Large intestine (tissue), 3 donors: ENCODE results near the gene EGLN3. TPM values are rescaled to one million over a fixed set of nuclear protein-coding genes. Genes with fewer than 3 reads are reported as not detected.
A peak's percentile ranks its signal among the peaks of the same experiment; 100 is the strongest.

Experiments used
- DNase-seq, 2 donors: peaks; one replicate each; pipeline versions ENCODE4 v3.0.0 to v3.0.0-alpha.2; 2013
- H3K27ac ChIP-seq: one replicate; pipeline ENCODE4 v1.5.1; 2013; ENCODE audit warnings: low read length
- H3K27me3 ChIP-seq: 2 replicates; pipeline ENCODE4 v1.6.1; 2013; ENCODE audit warnings: low read length; ENCODE audit not compliant: control insufficient read depth, insufficient read depth
- H3K36me3 ChIP-seq: 2 replicates; pipeline ENCODE4 v1.6.1; 2013; ENCODE audit warnings: low read length; ENCODE audit not compliant: control insufficient read depth, insufficient read depth
- H3K4me1 ChIP-seq: one replicate; pipeline ENCODE4 v1.6.1; 2013; ENCODE audit warnings: low read length; ENCODE audit not compliant: control insufficient read depth, insufficient read depth
- H3K4me3 ChIP-seq: one replicate; pipeline ENCODE4 v1.5.1; 2013; ENCODE audit warnings: low read length
- H3K9me3 ChIP-seq: one replicate; pipeline ENCODE4 v1.6.1; 2013; ENCODE audit warnings: mild to moderate bottlenecking, low read depth, low read length, moderate library complexity; ENCODE audit not compliant: control insufficient read depth
- WGBS: methylation state at CpG from one replicate; pipeline ENCODE4 v1.1.5; 2013; ENCODE audit warnings: low lambda C conversion rate; ENCODE audit not compliant: insufficient coverage; 5-methylcytosine and 5-hydroxymethylcytosine counted together
- polyA plus RNA-seq: library from polyadenylated mRNA; unstranded; fragments of 120-200 nt; gene quantifications from one replicate; pipeline ENCODE4 v1.2.1, GENCODE V29; 2013

The EGLN3 gene
- polyA plus RNA-seq, 1 donor, result 51.9 TPM

DNA sequence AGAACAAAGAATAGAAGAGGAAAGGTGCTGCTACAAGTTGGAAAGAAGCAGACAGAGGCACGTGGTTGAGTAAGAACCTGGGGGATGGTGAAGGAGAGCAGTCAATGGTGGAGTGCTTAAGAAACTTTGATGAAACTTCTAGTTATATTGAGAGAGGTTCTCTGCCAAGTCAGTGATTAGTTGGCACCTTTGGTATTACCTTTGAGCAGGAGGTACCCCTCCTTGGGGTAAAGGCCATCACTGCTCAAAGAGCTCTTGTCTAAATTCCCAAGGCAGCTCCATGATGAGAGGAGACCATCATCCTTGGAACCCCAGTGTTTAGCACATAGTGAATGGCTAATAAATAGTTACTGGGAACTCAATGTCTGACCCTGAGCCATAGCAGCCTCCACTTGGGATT is 1.7 kb upstream of the EGLN3 start:
- peaks cover 24% of the 10 kb centered on the region for H3K4me1 ChIP-seq
- H3K9me3 ChIP-seq, result peaks cover 2% of the 10 kb centered on the region
- H3K27me3 ChIP-seq, result peaks cover 27% of the 10 kb centered on the region
- no peak for DNase-seq
- H3K4me3 ChIP-seq, result no peak overlapping the region
- H3K27ac ChIP-seq, result no peak overlapping the region
- WGBS, result 60% methylated on average over 1 of the region's 1 CpG
- no peaks in the 10 kb centered on the region for H3K36me3 ChIP-seq

- Histone ChIP-seq H3K27me3 (peaks cover 27% of the 10 kb centered on the region), H3K4me3 (peak overlapping the region; percentile 93), H3K27ac (no peak overlapping the region), H3K36me3 (no peaks in the 10 kb centered on the region), H3K4me1 (peaks cover 24% of the 10 kb centered on the region), H3K9me3 (peaks cover 2% of the 10 kb centered on the region)
- WGBS, result 31% methylated on average over 3 of the region's 11 CpGs
- DNase-seq, result no peak
Measured at GRCh38 chr14:33951183-33951840, 438 bp upstream of the EGLN3 start.

DNA sequence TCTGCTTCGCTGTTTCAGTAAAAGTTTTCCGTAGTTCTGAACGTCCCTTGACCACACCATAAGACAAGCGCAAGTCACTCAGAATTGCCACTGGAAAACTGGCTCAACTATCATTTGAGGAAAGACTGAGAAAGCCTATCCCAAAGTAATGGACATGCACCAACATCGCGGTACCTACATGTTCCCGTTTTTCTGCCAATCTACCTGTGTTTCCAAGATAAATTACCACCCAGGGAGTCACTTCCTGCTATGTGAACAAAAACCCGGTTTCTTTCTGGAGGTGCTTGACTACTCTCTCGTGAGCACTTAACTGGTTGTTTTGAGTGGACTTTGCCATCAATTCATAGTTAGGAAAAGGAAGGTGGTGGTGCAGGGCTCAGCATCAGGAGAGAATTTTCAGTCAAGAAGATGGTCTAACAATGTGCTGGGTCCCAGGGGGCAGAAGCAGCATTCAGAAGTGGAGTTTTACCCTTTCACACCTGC is 1.4 kb downstream of the EGLN3 start:
- Histone ChIP-seq H3K27me3 (peaks cover 27% of the 10 kb centered on the region), H3K9me3 (peaks cover 2% of the 10 kb centered on the region), H3K27ac (peak overlapping the region; percentile 74), H3K4me1 (peaks cover 24% of the 10 kb centered on the region), H3K4me3 (peak overlapping the region; percentile 93), H3K36me3 (no peaks in the 10 kb centered on the region)
- DNase-seq, result peak; percentile 42 to 81
- no CpG with 5 or more reads among the region's 9 CpGs for WGBS

GRCh38 chr14:33948869-33949408 is 1.9 kb downstream of the EGLN3 start:
- Histone ChIP-seq H3K4me3 (peak overlapping the region; percentile 93), H3K27ac (peak overlapping the region; percentile 56), H3K27me3 (peaks cover 27% of the 10 kb centered on the region), H3K36me3 (no peaks in the 10 kb centered on the region), H3K9me3 (peaks cover 2% of the 10 kb centered on the region), H3K4me1 (peaks cover 24% of the 10 kb centered on the region)
- DNase-seq, result no peak
- whole genome bisulfite sequencing, result 71% methylated on average over 2 of the region's 9 CpGs

DNA sequence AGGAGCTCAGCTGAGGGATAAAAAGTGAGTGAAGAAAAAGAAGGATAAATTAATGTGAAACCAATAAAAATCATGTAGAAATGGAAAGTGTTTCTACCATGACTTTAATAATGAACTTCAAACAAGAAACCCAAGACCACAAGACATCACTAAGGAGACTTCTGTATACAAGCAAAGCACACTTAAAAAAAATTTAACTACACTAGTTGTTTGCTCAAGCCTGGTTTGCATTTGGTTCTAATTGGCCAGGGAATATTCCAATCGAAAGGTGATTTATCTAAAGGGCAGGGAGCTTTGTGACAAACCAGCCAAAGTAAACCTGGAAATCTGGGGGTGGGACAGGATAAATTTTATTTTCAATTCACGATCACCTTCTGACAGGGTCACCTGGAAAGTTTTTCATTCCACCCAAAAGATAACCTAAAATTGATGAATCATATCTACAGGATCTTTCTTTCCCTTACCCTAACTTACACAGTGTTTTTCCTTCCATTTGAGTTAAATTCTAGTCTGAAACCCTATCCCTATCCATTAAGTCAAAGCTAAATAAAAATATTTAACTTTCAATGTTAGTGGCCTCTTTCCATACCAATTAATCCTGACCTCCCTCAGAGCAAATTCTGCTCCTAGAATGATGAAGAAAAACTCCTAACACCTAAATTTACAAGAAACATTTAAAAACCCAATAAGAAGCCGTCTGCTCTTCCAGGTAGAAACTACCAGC is 2.6 kb downstream of the EGLN3 start:
- H3K27ac ChIP-seq, result peak overlapping the region; percentile 56
- no peak for DNase-seq
- no CpG with 5 or more reads among the region's 3 CpGs for WGBS
- peaks cover 2% of the 10 kb centered on the region for H3K9me3 ChIP-seq
- peaks cover 30% of the 10 kb centered on the region for H3K4me1 ChIP-seq
- peaks cover 25% of the 10 kb centered on the region for H3K27me3 ChIP-seq
- no peaks in the 10 kb centered on the region for H3K36me3 ChIP-seq
- peak overlapping the region; percentile 93 for H3K4me3 ChIP-seq

GRCh38 chr14:33946679-33947476 is 4.0 kb downstream of the EGLN3 start:
- peaks cover 21% of the 10 kb centered on the region for H3K27me3 ChIP-seq
- no peaks in the 10 kb centered on the region for H3K36me3 ChIP-seq
- no peak overlapping the region for H3K4me3 ChIP-seq
- peaks cover 35% of the 10 kb centered on the region for H3K4me1 ChIP-seq
- DNase-seq, result no peak
- H3K27ac ChIP-seq, result no peak overlapping the region
- WGBS, result 100% methylated on average over 1 of the region's 5 CpGs
- peaks cover 2% of the 10 kb centered on the region for H3K9me3 ChIP-seq

DNA sequence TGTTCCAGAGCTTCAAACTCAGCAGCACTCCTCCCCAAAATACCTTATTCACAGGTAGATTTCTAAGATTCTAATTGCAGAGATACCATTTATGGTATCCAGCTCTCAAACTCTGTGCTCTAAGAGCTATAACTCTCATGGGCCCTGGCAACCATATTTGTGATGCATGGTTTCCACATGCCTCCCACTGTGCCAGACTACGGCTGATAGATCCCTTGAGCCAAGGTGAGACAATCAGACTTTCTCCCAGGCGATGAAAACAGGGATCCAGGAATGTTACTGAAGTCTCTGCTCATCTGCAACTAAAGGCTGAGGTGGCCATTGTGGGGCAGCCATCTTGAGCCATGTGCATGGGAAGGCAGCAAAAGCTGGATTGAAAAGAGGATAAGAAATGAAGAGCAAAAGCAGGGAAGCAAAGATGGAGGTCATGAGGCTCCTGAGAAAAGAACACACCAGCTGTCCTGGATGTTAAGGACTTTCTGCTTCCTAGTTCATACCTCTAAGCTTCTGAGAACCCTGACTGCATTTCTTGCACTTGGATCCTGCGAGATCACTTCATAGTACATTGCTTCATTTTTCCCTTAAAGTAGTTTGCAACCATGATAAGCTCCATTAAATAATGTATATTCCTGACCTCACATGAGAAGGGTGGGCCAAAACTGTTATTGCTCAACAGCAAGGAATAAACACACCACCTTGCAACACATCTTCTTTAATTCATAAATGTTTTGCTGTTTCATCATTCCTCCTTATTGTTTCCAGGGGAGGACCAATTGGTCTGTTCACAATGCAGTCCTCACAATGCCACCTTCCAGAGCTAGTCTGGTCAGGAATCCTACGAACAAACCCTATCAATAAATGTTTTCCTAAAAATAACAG is 5.4 kb downstream of the EGLN3 start:
- H3K4me1 ChIP-seq, result peaks cover 34% of the 10 kb centered on the region
- WGBS, result no CpG with 5 or more reads among the region's 4 CpGs
- H3K27ac ChIP-seq, result no peak overlapping the region
- no peaks in the 10 kb centered on the region for H3K9me3 ChIP-seq
- no peaks in the 10 kb centered on the region for H3K36me3 ChIP-seq
- no peak overlapping the region for H3K4me3 ChIP-seq
- H3K27me3 ChIP-seq, result peaks cover 17% of the 10 kb centered on the region
- no peak for DNase-seq

DNA sequence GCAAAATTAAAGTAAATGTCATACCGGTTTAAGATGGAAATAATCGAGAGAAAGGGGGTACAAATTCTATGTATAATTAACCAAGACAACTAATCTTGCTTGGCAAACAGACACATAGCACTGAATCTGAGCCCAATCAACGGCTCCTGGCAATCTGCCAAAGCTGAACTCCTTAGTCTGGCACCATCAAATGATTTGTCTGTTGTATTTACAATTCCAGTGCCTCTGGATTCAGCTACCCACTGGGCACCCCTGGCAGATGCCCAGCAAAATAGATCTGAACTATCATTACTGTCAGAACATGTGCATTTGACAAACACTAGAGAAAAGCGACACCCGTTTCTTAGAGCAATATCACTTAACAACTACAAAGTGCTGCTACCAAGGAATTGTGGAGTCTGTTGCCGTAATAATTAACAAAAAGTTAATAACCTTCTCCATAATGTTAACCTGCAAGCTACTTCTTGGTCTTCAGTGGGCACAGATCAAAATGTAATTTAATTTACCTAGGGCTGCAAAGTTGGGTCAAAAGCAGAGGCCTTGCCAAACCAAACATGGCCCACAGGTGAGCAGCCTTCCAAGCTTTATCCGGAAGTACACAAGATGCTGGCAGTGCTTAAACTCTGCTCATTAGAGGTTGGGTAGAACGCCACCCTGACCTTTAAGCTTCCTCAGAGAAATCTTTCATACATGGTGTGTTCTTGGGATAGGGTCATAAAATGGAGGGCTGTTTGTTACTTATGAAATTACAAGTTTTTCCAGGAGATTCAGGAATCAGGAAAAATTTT is 7.6 kb downstream of the EGLN3 start:
- Histone ChIP-seq H3K9me3 (no peaks in the 10 kb centered on the region), H3K4me3 (no peak overlapping the region), H3K36me3 (no peaks in the 10 kb centered on the region), H3K27ac (peak overlapping the region; percentile 18), H3K4me1 (peaks cover 31% of the 10 kb centered on the region), H3K27me3 (no peaks in the 10 kb centered on the region)
- DNase-seq, result peak in 1 of 2 donors; percentile 60
- 20% methylated on average over 2 of the region's 8 CpGs for WGBS

DNA sequence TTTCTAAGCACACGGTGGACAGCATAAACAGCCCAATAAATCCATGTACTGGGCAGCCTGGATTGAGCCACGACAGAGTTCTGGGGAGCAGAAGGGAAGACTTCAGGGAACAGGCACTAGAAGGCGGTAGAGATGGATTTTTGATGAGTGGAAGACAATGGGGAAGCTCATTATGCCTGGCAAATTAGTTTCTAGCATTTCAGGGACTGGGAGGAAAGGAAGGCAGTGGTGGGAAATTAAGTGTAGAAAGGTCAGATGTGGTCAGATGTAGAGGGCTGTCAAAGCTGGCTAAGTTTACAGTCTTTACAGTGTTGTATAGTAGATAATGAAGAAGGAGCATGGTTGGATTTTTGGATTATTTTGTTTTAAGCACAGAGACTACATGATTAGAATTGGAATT is 9.2 kb downstream of the EGLN3 start:
- H3K4me1 ChIP-seq, result peaks cover 32% of the 10 kb centered on the region
- no peaks in the 10 kb centered on the region for H3K9me3 ChIP-seq
- WGBS, result no CpG with 5 or more reads among the region's 3 CpGs
- H3K27ac ChIP-seq, result no peak overlapping the region
- H3K4me3 ChIP-seq, result no peak overlapping the region
- no peak for DNase-seq
- no peaks in the 10 kb centered on the region for H3K36me3 ChIP-seq
- H3K27me3 ChIP-seq, result no peaks in the 10 kb centered on the region
